Measurements from ENCODE around the gene CPD. TPM values are rescaled to one million over a fixed set of nuclear protein-coding genes. Genes with fewer than 3 reads are reported as not detected.

CPD gene
- total RNA-seq: 10 to 100 TPM; 56.5 to 89.5 TPM

- intact Hi-C loops (cut with DNase I): no loop called here
- peak; percentile 99 for DNase-seq
- Histone ChIP-seq H3K9me3 (no peaks in the 10 kb centered on the region), H3K27ac (peak within 1 kb of the TSS; percentile 88), H3K4me1 (peaks cover 4% of the 10 kb centered on the region), H3K36me3 (no peaks in the 10 kb centered on the region), H3K4me3 (peak within 1 kb of the TSS; percentile 97), H3K27me3 (no peaks in the 10 kb centered on the region), H3K9ac (ENCODE audit: low read depth in 2 of 2, low read length in 2 of 2) (peak within 1 kb of the TSS; percentile 57 to 77)
- TF ChIP-seq CTCF (IDR thresholded peaks at IDR 0.05): no peak
These were observed at the start of gene CPD for GRCh38 chr17:30378825-30379302. Gene CPD, plus strand, starts transcription at chr17:30378927. Its CDS starts 54 bp downstream, at chr17:30378981.

- H3K4me1 ChIP-seq: peaks cover 7% of the 10 kb centered on the region
- H3K4me3 ChIP-seq: no peak overlapping the region
- H3K36me3 ChIP-seq: no peaks in the 10 kb centered on the region
- H3K9ac ChIP-seq (ENCODE audit: low read depth in 2 of 2, low read length in 2 of 2): no peak overlapping the region
- TF ChIP-seq CTCF (IDR thresholded peaks at IDR 0.05): no peak
- no peak for DNase-seq
- no peaks in the 10 kb centered on the region for H3K27me3 ChIP-seq
- peak overlapping the region; percentile 37 for H3K27ac ChIP-seq
- H3K9me3 ChIP-seq: no peaks in the 10 kb centered on the region
- intact Hi-C loops (cut with DNase I): no loop called here
These were observed 46.6 kb upstream of the CPD start for GRCh38 chr17:30332057-30332542.

GRCh38 chr17:30333503-30334360 is 45.0 kb upstream of the CPD start, which contains the start of gene TMIGD1:
Gene TMIGD1, minus strand, starts transcription at chr17:30334057. Its CDS starts 1,924 bp downstream, at chr17:30332133.
- no peak for TF ChIP-seq CTCF (IDR thresholded peaks at IDR 0.05)
- DNase-seq: no peak
- intact Hi-C loops (cut with DNase I): no loop called here
- Histone ChIP-seq H3K27me3 (no peaks in the 10 kb centered on the region), H3K4me3 (no peak within 1 kb of the TSS), H3K9me3 (no peaks in the 10 kb centered on the region), H3K36me3 (no peaks in the 10 kb centered on the region), H3K9ac (ENCODE audit: low read depth in 2 of 2, low read length in 2 of 2) (peak within 1 kb of the TSS in 1 of 2 donors; percentile 6), H3K4me1 (peaks cover 10% of the 10 kb centered on the region), H3K27ac (peak within 1 kb of the TSS; percentile 18)

DNA sequence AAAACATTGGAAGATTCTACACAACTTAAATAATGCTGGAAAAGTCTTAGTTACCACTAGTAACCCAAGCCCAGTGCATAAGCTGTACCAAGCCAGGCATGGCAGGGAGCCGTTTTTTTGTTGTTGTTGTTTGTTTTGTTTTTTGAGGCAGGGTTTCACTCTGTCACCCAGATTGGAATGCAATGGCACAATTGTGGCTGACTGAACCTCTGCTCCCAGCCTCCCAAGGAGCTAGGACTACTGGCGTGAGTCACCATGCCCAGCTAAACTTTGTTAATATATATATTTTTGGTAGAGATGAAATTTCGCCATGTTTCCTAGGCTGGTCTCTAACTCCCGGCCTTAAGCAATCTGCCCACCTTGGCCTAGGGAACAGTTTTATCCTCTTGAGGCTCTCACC is 44.3 kb upstream of the CPD start:
- Histone ChIP-seq H3K27me3 (no peaks in the 10 kb centered on the region), H3K36me3 (no peaks in the 10 kb centered on the region), H3K9me3 (no peaks in the 10 kb centered on the region), H3K4me1 (peaks cover 10% of the 10 kb centered on the region), H3K9ac (ENCODE audit: low read depth in 2 of 2, low read length in 2 of 2) (no peak overlapping the region), H3K4me3 (no peak overlapping the region), H3K27ac (no peak overlapping the region)
- no peak for TF ChIP-seq CTCF (IDR thresholded peaks at IDR 0.05)
- intact Hi-C loops (cut with DNase I): no loop called here
- DNase-seq: no peak

- Histone ChIP-seq H3K36me3 (no peaks in the 10 kb centered on the region), H3K4me3 (no peak overlapping the region), H3K27ac (peak overlapping the region; percentile 50), H3K27me3 (no peaks in the 10 kb centered on the region), H3K9ac (ENCODE audit: low read depth in 2 of 2, low read length in 2 of 2) (no peak overlapping the region), H3K9me3 (no peaks in the 10 kb centered on the region), H3K4me1 (peaks cover 9% of the 10 kb centered on the region)
- DNase-seq: peak; percentile 79
- TF ChIP-seq CTCF (IDR thresholded peaks at IDR 0.05): peak; percentile 66
- intact Hi-C loops (cut with DNase I): loop anchor here (5.0 kb wide), 1 partner anchor 214 kb away; no protein-coding TSS in a partner anchor
These were observed 42.2 kb upstream of the CPD start for GRCh38 chr17:30336369-30337171.
